K562 (cell line): ENCODE measurements around the gene PRKAR2B. TPM values are rescaled to one million over a fixed set of nuclear protein-coding genes. Genes with fewer than 3 reads are reported as not detected.

Experiments used
- ATAC-seq: fragments of 200-7000 bp; cut with Tn5 transposase; 3 replicates; pipeline ENCODE4 v1.9.1; 2020; ENCODE audit warnings: moderate library complexity
- BruUV-seq: library from RNA; stranded (reverse); fragments of 400-500 nt; replicated peaks from 2 replicates; lab custom pipeline; 2021; lab: Mats Ljungman, UMichigan
- CTCF ChIA-PET: fragments of 300-600 bp; formaldehyde crosslinking; extraction: SDS; loops from one replicate; lab custom pipeline; 2021; ENCODE audit warnings: low intra/inter-chr PET ratio; lab: Yijun Ruan, JAX
- POLR2A ChIA-PET: fragments of 300-600, 350-650 bp; sonication (Branson Sonifier 250); formaldehyde crosslinking; extraction: SDS; loops from one replicate; lab custom pipeline; 2021; ENCODE audit warnings: antibody characterized with exemption, inconsistent platforms; lab: Yijun Ruan, JAX
- DNase-seq, 4 experiments: peaks; one replicate each; pipeline versions ENCODE4 v3.0.0 to v3.0.0-alpha.2; 2011 to 2018; ENCODE audit warnings: low spot score in 3 of 4, mixed read lengths in 3 of 4; ENCODE audit errors: extremely low read depth in 1 of 4
- FAIRE-seq: peaks from 2 replicates; lab custom pipeline; 2011; peaks lifted over from hg19 to GRCh38; lab: Jason Lieb, UNC
- H2AFZ ChIP-seq: 2 replicates; pipeline ENCODE4 v1.6.0; 2011; ENCODE audit warnings: low read depth, low read length, control low read depth, inconsistent platforms
- H3K27ac ChIP-seq: fragments of 200-600 bp; 3 replicates; pipeline ENCODE4 v1.8.0; 2011; ENCODE audit warnings: low read depth, mild to moderate bottlenecking, control low read depth, inconsistent platforms, low read length, moderate library complexity, mixed read lengths; ENCODE audit errors: extremely low read depth
- H3K27me3 ChIP-seq, 2 experiments: fragments of 300-600 bp in 1 of 2; 2 replicates in 1 of 2; 3 replicates in 1 of 2; pipeline versions ENCODE4 v1.6.0 to v1.8.0; 2011; ENCODE audit warnings: inconsistent platforms in 2 of 2, low read length in 2 of 2, mild to moderate bottlenecking in 1 of 2, mixed read lengths in 1 of 2, moderate library complexity in 1 of 2; ENCODE audit not compliant: control insufficient read depth in 2 of 2, insufficient read depth in 2 of 2
- H3K36me3 ChIP-seq: fragments of 300-600 bp; 3 replicates; pipeline ENCODE4 v1.8.0; 2011; ENCODE audit warnings: mild to moderate bottlenecking, low read length, inconsistent platforms; ENCODE audit not compliant: control insufficient read depth, insufficient read depth
- H3K4me1 ChIP-seq, 2 experiments: fragments of 200-600 bp in 1 of 2; replicated peaks in 1 of 2; 2 replicates in 1 of 2; 3 replicates in 1 of 2; pipeline versions ENCODE4 v1.5.1 to v1.8.0; 2011; ENCODE audit warnings: inconsistent platforms in 2 of 2, low read length in 2 of 2, mild to moderate bottlenecking in 1 of 2, mixed read lengths in 1 of 2, moderate library complexity in 1 of 2; ENCODE audit not compliant: control insufficient read depth in 2 of 2, insufficient read depth in 2 of 2
- H3K4me2 ChIP-seq: 2 replicates; pipeline ENCODE4 v1.6.1; 2011; ENCODE audit warnings: low read length, control low read depth, inconsistent platforms, mixed read lengths; ENCODE audit not compliant: insufficient read depth
- H3K4me3 ChIP-seq: fragments of 200-600 bp; sonication (generic), shearing (Covaris generic); 2 replicates; pipeline ENCODE4 v1.5.1; 2016; ENCODE audit warnings: control low read depth, inconsistent platforms
- H3K79me2 ChIP-seq: fragments of 200-600 bp; 3 replicates; pipeline ENCODE4 v1.8.0; 2011; ENCODE audit warnings: low read length, inconsistent platforms; ENCODE audit not compliant: control insufficient read depth, insufficient read depth
- H3K9ac ChIP-seq, 2 experiments: 2 replicates each; pipeline versions ENCODE4 v1.6.0 to v1.6.1; 2011; ENCODE audit warnings: low read depth in 2 of 2, low read length in 2 of 2, control low read depth in 1 of 2, inconsistent platforms in 1 of 2, mild to moderate bottlenecking in 1 of 2, mixed read lengths in 1 of 2; ENCODE audit not compliant: insufficient read depth in 1 of 2
- H3K9me1 ChIP-seq: one replicate; pipeline ENCODE4 v1.6.0; 2011; ENCODE audit warnings: inconsistent platforms, mild to moderate bottlenecking, low read length, moderate library complexity; ENCODE audit not compliant: control insufficient read depth, insufficient read depth
- H3K9me3 ChIP-seq: replicated peaks from 2 replicates; pipeline ENCODE4 v1.5.1; 2011; ENCODE audit warnings: low read depth, low read length, inconsistent platforms; ENCODE audit not compliant: control insufficient read depth, insufficient read depth
- H4K20me1 ChIP-seq: replicated peaks from 2 replicates; pipeline ENCODE4 v1.6.1; 2011; ENCODE audit warnings: low read length, inconsistent platforms, mixed read lengths; ENCODE audit not compliant: control insufficient read depth, insufficient read depth
- BHLHE40 ChIP-seq: IDR thresholded peaks from 2 replicates; pipeline ENCODE4 v1.6.1; 2011; ENCODE audit warnings: low read length, improper control_type of control experiment
- CCAR2 ChIP-seq: fragments of 200-400 bp; formaldehyde crosslinking; IDR thresholded peaks from 2 replicates; pipeline ENCODE4 v1.6.1; 2017; ENCODE audit warnings: mild to moderate bottlenecking, low read depth, low read length
- CTCF ChIP-seq, 3 experiments: IDR thresholded peaks in 2 of 3; conservative IDR thresholded peaks in 1 of 3; 2 replicates each; pipeline ENCODE4 v1.5.1; 2011 to 2012; ENCODE audit warnings: low read length in 3 of 3, mild to moderate bottlenecking in 3 of 3, control low read depth in 2 of 3, improper control_type of control experiment in 1 of 3, inconsistent platforms in 1 of 3, low read depth in 1 of 3, mixed read lengths in 1 of 3, moderate library complexity in 1 of 3; ENCODE audit not compliant: insufficient read depth in 2 of 3
- HSF4 ChIP-seq: fragments of 250-450 bp; sonication (Bioruptor Pico); IDR thresholded peaks from 2 replicates; pipeline ENCODE4 v2.1.2; 2022; ENCODE audit warnings: mild to moderate bottlenecking, moderate library complexity, borderline replicate concordance
- KLF16 ChIP-seq: IDR thresholded peaks from 2 replicates; pipeline ENCODE4 v1.6.1; 2016; ENCODE audit warnings: antibody characterized with exemption
- MCM7 ChIP-seq, 2 experiments: fragments of 450-650 bp; IDR thresholded peaks; 2 replicates each; pipeline ENCODE4 v1.6.1; 2016 to 2018
- MXI1 ChIP-seq: IDR thresholded peaks from 2 replicates; pipeline ENCODE4 v1.6.1; 2011; ENCODE audit warnings: low read depth, mild to moderate bottlenecking, improper control_type of control experiment, low read length
- RAD21 ChIP-seq, 2 experiments: fragments of 250-450 bp in 1 of 2; fragments of 450-650 bp in 1 of 2; sonication (Bioruptor Pico) in 1 of 2; formaldehyde crosslinking in 1 of 2; IDR thresholded peaks in 1 of 2; conservative IDR thresholded peaks in 1 of 2; 2 replicates each; pipeline versions ENCODE4 v1.4.0 to v1.8.0; 2020 to 2022; ENCODE audit warnings: mild to moderate bottlenecking in 2 of 2, moderate library complexity in 1 of 2
- STAG1 ChIP-seq: sonication (generic); formaldehyde crosslinking; IDR thresholded peaks from 2 replicates; pipeline ENCODE4 v1.5.0; 2020; ENCODE audit warnings: missing genetic modification reagents, borderline replicate concordance
- ZKSCAN8 ChIP-seq: fragments of 200-800 bp; sonication (Bioruptor generic); IDR thresholded peaks from 2 replicates; pipeline ENCODE4 v1.6.1; 2016; ENCODE audit warnings: missing genetic modification characterization, missing compliant biosample characterization
- ZNF143 ChIP-seq: sonication (generic); formaldehyde crosslinking; IDR thresholded peaks from 2 replicates; pipeline ENCODE4 v1.9.0; 2022; ENCODE audit warnings: mild to moderate bottlenecking, missing genetic modification reagents
- ZNF316 ChIP-seq: fragments of 450-650 bp; IDR thresholded peaks from 2 replicates; pipeline ENCODE4 v1.6.1; 2016
- ZNF586 ChIP-seq: fragments of 450-650 bp; formaldehyde crosslinking; conservative IDR thresholded peaks from 2 replicates; pipeline ENCODE4 v1.4.0; 2020; ENCODE audit warnings: mild to moderate bottlenecking, moderate library complexity
- WGBS: fragments of 100-300 bp; shearing (Covaris generic); methylation state at CpG from one replicate; pipeline ENCODE4 v1.1.6; 2016; ENCODE audit warnings: low coverage, mixed read lengths; ENCODE audit not compliant: insufficient coverage; ENCODE audit errors: missing lambda C conversion rate; 5-methylcytosine and 5-hydroxymethylcytosine counted together
- in situ Hi-C: fragments of 300-500 bp; cut with MboI; formaldehyde crosslinking; loops from 4 replicates; pipeline ENCODE4 v1.15.0; 2018; ENCODE audit warnings: inconsistent platforms, mixed read lengths
- intact Hi-C: fragments of 100-400 bp; cut with micrococcal nuclease; formaldehyde crosslinking; loops from 2 replicates; pipeline ENCODE4 v1.14.2; 2022
- polyA plus RNA-seq, 8 experiments: library from polyadenylated mRNA; depleted of rRNA in 4 of 8; stranded (reverse) in 5 of 8; unstranded in 3 of 8; fragments of >200 nt; fragmentation: Nextera tagmentation in 2 of 8; fragmentation: Illumina TruSeq in 1 of 8; extraction: Ambion mirVana in 2 of 8; extraction: Trizol in 1 of 8; gene quantifications; 2 replicates each; pipeline versions ENCODE4 v1.2.1 to v1.2.3, GENCODE V29; 2011 to 2014; ENCODE audit warnings: inconsistent platforms in 1 of 8, missing spikeins in 1 of 8
- total RNA-seq, 7 experiments: library from RNA; depleted of rRNA in 6 of 7; stranded (reverse); fragments of >200 nt in 6 of 7; fragmentation: Illumina TruSeq in 2 of 7; extraction: Trizol in 2 of 7; gene quantifications; 2 replicates each; pipeline versions ENCODE4 v1.2.1 to v1.2.3, GENCODE V29; 2011 to 2021; ENCODE audit warnings: low replicate concordance in 1 of 7
- TF ChIP-seq, protein P1 (sequence below): sonication (generic); formaldehyde crosslinking; IDR thresholded peaks from 2 replicates; pipeline ENCODE4 v1.8.0; 2022; ENCODE audit warnings: missing genetic modification reagents, mild to moderate bottlenecking, moderate library complexity, borderline replicate concordance
- TF ChIP-seq, protein P2 (sequence below): sonication (generic); formaldehyde crosslinking; IDR thresholded peaks from 2 replicates; pipeline ENCODE4 v1.8.0; 2023; ENCODE audit warnings: missing genetic modification reagents, mild to moderate bottlenecking, borderline replicate concordance

The PRKAR2B gene
- total and polyA plus RNA-seq, 9 of the 15 experiments (the other 6 are each of a cell fraction or from before 2014, with no cell fraction given): 59.0 to 173 (median 129) TPM

- 85% methylated on average over 4 of the region's 4 CpGs for WGBS
- Histone ChIP-seq H3K9ac (no peak overlapping the region), H3K4me1 (peaks cover 4 to 9% of the 10 kb centered on the region in 2 experiments; a peak in 2 of 5 replicates), H3K79me2 (no peaks in the 10 kb centered on the region), H4K20me1 (no peaks in the 10 kb centered on the region), H3K4me3 (no peak overlapping the region), H3K9me3 (peaks cover 10% of the 10 kb centered on the region; the same call in 1 of the 2 replicates), H3K4me2 (no peak overlapping the region), H3K36me3 (peaks cover 37% of the 10 kb centered on the region), H2AFZ (no peak overlapping the region), H3K27ac (no peak overlapping the region), H3K27me3 (no peaks in the 10 kb centered on the region), H3K9me1 (no peaks in the 10 kb centered on the region)
- ATAC-seq (peak; percentile 43; the same call in 2 of the 3 replicates), DNase-seq (no peak), FAIRE-seq (no peak)
- intact Hi-C loops (no loop called here), in situ Hi-C loops (loop anchor here (25.0 kb wide), 1 partner anchor 927 kb away; the partner anchor contains the start of gene LAMB4)
- ChIA-PET POLR2A (interaction anchor here (1.4 kb wide), 1 partner anchor 17 kb away, joined by 3 read pairs; no protein-coding TSS in a partner anchor), CTCF (interaction anchor here (0.6 kb wide), 1 partner anchor 158 kb away, joined by 3 read pairs; no protein-coding TSS in a partner anchor)
- BruUV-seq: no TSS peak
- no peak for TF ChIP-seq CCAR2
- TF ChIP-seq KLF16: no peak
- no peak for TF ChIP-seq BHLHE40
- TF ChIP-seq MXI1: no peak
- peak in 2 of 3 experiments; percentile 21 to 26; a peak in 1 of 6 replicates for TF ChIP-seq CTCF (IDR thresholded peaks at IDR 0.05 in 2 of 3, conservative IDR thresholded peaks at IDR 0.05 in 1 of 3; ENCODE audit: insufficient read depth in 2 of 3, low read depth in 1 of 3, low read length in 3 of 3)
- TF ChIP-seq ZNF143: no peak
- TF ChIP-seq STAG1 (CRISPR knock-in tag): peak; percentile 34; the same call in 1 of the 2 replicates
- no peak for TF ChIP-seq ZKSCAN8 (CRISPR knock-in tag)
- no peak for TF ChIP-seq ZNF316
- TF ChIP-seq MCM7 (IDR thresholded peaks at IDR 0.05): no peak
- no peak for TF ChIP-seq HSF4
- no peak for TF ChIP-seq ZNF586
- peak in 1 of 2 experiments; percentile 37; a peak in 2 of 4 replicates for TF ChIP-seq RAD21 (CRISPR knock-in tag; conservative IDR thresholded peaks at IDR 0.05 in 1 of 2, IDR thresholded peaks at IDR 0.05 in 1 of 2)
- TF ChIP-seq, protein P1, sequence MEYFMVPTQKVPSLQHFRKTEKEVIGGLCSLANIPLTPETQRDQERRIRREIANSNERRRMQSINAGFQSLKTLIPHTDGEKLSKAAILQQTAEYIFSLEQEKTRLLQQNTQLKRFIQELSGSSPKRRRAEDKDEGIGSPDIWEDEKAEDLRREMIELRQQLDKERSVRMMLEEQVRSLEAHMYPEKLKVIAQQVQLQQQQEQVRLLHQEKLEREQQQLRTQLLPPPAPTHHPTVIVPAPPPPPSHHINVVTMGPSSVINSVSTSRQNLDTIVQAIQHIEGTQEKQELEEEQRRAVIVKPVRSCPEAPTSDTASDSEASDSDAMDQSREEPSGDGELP (CRISPR knock-in tag): no peak
- TF ChIP-seq, protein P2, sequence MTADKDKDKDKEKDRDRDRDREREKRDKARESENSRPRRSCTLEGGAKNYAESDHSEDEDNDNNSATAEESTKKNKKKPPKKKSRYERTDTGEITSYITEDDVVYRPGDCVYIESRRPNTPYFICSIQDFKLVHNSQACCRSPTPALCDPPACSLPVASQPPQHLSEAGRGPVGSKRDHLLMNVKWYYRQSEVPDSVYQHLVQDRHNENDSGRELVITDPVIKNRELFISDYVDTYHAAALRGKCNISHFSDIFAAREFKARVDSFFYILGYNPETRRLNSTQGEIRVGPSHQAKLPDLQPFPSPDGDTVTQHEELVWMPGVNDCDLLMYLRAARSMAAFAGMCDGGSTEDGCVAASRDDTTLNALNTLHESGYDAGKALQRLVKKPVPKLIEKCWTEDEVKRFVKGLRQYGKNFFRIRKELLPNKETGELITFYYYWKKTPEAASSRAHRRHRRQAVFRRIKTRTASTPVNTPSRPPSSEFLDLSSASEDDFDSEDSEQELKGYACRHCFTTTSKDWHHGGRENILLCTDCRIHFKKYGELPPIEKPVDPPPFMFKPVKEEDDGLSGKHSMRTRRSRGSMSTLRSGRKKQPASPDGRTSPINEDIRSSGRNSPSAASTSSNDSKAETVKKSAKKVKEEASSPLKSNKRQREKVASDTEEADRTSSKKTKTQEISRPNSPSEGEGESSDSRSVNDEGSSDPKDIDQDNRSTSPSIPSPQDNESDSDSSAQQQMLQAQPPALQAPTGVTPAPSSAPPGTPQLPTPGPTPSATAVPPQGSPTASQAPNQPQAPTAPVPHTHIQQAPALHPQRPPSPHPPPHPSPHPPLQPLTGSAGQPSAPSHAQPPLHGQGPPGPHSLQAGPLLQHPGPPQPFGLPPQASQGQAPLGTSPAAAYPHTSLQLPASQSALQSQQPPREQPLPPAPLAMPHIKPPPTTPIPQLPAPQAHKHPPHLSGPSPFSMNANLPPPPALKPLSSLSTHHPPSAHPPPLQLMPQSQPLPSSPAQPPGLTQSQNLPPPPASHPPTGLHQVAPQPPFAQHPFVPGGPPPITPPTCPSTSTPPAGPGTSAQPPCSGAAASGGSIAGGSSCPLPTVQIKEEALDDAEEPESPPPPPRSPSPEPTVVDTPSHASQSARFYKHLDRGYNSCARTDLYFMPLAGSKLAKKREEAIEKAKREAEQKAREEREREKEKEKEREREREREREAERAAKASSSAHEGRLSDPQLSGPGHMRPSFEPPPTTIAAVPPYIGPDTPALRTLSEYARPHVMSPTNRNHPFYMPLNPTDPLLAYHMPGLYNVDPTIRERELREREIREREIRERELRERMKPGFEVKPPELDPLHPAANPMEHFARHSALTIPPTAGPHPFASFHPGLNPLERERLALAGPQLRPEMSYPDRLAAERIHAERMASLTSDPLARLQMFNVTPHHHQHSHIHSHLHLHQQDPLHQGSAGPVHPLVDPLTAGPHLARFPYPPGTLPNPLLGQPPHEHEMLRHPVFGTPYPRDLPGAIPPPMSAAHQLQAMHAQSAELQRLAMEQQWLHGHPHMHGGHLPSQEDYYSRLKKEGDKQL (CRISPR knock-in tag): no peak
These were observed 165.9 kb downstream of the PRKAR2B start for GRCh38 chr7:107210400-107210799.
